IPS-18c (cell line): ENCODE data around the gene PCGF3.
"Not testable (repeated sequence)": the region's sequence is repeated elsewhere in the genome, so short reads cannot be mapped to it uniquely, and the experiment has no call there.

ENCODE experiments used
- H3K4me3 ChIP-seq: 2 replicates; pipeline ENCODE4 v1.7.0; 2013; ENCODE audit warnings: low read depth, mild to moderate bottlenecking, low read length, moderate library complexity; ENCODE audit not compliant: insufficient read depth
- H3K9me3 ChIP-seq: one replicate; pipeline ENCODE4 v1.6.1; 2013; ENCODE audit warnings: mild to moderate bottlenecking, low read length, moderate library complexity; ENCODE audit not compliant: control insufficient read depth, insufficient read depth

The PCGF3 gene

GRCh38 chr4:761739-762138, 56.1 kb downstream of the PCGF3 start:
- no peak overlapping the region for H3K4me3 ChIP-seq

GRCh38 chr4:762211-763190, 56.9 kb downstream of the PCGF3 start:
- Histone ChIP-seq H3K4me3 (no peak overlapping the region), H3K9me3 (peaks cover 12% of the 10 kb centered on the region)

More at GRCh38 chr4:761739-762138, 56.1 kb downstream of the PCGF3 start:
- H3K9me3 ChIP-seq = peaks cover 12% of the 10 kb centered on the region

GRCh38 chr4:763191-763810, 57.7 kb downstream of the PCGF3 start:
- Histone ChIP-seq H3K9me3 (peaks cover 12% of the 10 kb centered on the region), H3K4me3 (no peak overlapping the region)

- Histone ChIP-seq H3K9me3 (peaks cover 12% of the 10 kb centered on the region), H3K4me3 (no peak overlapping the region)
These were observed 58.3 kb downstream of the PCGF3 start for GRCh38 chr4:763922-764321.

- Histone ChIP-seq H3K9me3 (peaks cover 12% of the 10 kb centered on the region), H3K4me3 (no peak overlapping the region)
These were observed 59.0 kb downstream of the PCGF3 start for GRCh38 chr4:764405-765169.

- H3K4me3 ChIP-seq = no peak overlapping the region
These were observed 60.5 kb downstream of the PCGF3 start for GRCh38 chr4:766152-766515.

GRCh38 chr4:766559-767283, 61.1 kb downstream of the PCGF3 start:
- peaks cover 6% of the 10 kb centered on the region for H3K9me3 ChIP-seq
- no peak overlapping the region for H3K4me3 ChIP-seq

More at GRCh38 chr4:766152-766515, 60.5 kb downstream of the PCGF3 start:
- H3K9me3 ChIP-seq = peaks cover 6% of the 10 kb centered on the region

GRCh38 chr4:768076-768475, 62.4 kb downstream of the PCGF3 start:
- H3K4me3 ChIP-seq = no peak overlapping the region

GRCh38 chr4:768995-769394, 63.4 kb downstream of the PCGF3 start:
- Histone ChIP-seq H3K4me3 (no peak overlapping the region), H3K9me3 (peaks cover 6% of the 10 kb centered on the region)

More at GRCh38 chr4:768076-768475, 62.4 kb downstream of the PCGF3 start:
- peaks cover 6% of the 10 kb centered on the region for H3K9me3 ChIP-seq

- Histone ChIP-seq H3K4me3 (no peak overlapping the region), H3K9me3 (peaks cover 5% of the 10 kb centered on the region)
These were observed 63.9 kb downstream of the PCGF3 start for GRCh38 chr4:769511-769910.

- Histone ChIP-seq H3K4me3 (no peak overlapping the region), H3K9me3 (peaks cover 2% of the 10 kb centered on the region)
These were observed 64.4 kb downstream of the PCGF3 start for GRCh38 chr4:770022-770421.

- H3K4me3 ChIP-seq = no peak overlapping the region
- H3K9me3 ChIP-seq = no peaks in the 10 kb centered on the region
These were observed 65.8 kb downstream of the PCGF3 start for GRCh38 chr4:771464-771863.

- no peak overlapping the region for H3K4me3 ChIP-seq
- no peaks in the 10 kb centered on the region for H3K9me3 ChIP-seq
These were observed 66.5 kb downstream of the PCGF3 start for GRCh38 chr4:772118-772517.

- no peak overlapping the region for H3K4me3 ChIP-seq
- H3K9me3 ChIP-seq = no peaks in the 10 kb centered on the region
These were observed 67.1 kb downstream of the PCGF3 start for GRCh38 chr4:772776-773175.

GRCh38 chr4:773214-773613, 67.6 kb downstream of the PCGF3 start:
- Histone ChIP-seq H3K9me3 (no peaks in the 10 kb centered on the region), H3K4me3 (no peak overlapping the region)

GRCh38 chr4:774419-775092, 68.9 kb downstream of the PCGF3 start:
- H3K4me3 ChIP-seq, H3K9me3 ChIP-seq: not testable (repeated sequence)
